Measurements from ENCODE around the gene S1PR3. TPM values are rescaled to one million over a fixed set of nuclear protein-coding genes. Genes with fewer than 3 reads are reported as not detected.
"Not testable (repeated sequence)": the region's sequence is repeated elsewhere in the genome, so short reads cannot be mapped to it uniquely, and the experiment has no call there.

Gene S1PR3
- 0.03 TPM for polyA plus RNA-seq (2012; ENCODE audit: low read depth, missing spikeins)

DNA sequence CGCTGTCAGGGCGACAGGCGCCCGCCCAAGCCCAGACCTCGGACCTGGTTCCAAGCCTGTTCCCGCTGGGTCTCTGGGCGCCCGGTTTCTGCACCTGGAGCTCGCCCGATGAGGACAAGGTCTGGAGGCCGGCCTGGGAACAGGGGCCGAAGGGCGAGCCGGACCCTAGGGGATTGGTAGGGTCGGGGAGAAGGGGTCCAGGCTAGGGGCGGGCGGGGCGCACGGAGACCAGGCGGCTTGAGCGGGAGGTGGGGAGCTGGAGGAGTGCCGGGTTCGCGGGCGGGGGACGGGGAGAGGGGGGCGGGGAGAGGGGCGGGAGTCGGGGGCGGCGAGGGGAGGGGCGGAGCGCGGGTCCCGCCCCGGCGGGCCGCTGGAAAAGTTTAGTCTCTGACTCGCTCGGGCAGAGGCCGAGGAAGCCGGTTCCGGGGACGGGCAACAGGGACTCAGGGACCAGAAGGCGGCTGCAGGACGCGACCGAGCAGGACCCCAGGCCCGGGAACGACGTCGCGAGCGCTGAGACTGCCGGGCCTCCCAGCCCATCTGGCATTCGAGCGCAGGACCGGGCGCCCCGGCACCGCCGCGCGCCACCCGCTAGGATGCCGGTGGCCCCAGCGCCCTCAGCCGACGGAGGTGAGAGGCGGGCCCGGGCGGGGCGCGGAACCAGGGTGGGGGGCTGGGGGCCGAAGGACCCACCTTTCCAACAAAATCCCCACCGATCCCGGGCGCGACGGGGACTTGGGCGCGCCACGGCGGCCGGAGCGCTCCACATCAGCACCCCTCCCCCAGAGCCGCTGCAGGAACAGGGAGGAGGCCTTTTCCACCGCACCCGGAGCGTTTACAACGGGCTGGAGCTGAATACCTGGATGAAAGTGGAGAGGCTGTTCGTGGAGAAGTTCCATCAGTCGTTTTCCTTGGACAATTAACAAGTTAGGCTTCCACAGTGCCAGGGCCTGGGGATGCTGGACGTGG, at the start of gene S1PR3:
S1PR3 (plus strand) TSS at position 403 of the 969 bp plus-strand sequence. CDS start 9,733 bp downstream, outside the sequence.
- FAIRE-seq (no peak), DNase-seq (ENCODE audit: insufficient read length, low spot score) (no peak)
- TF ChIP-seq SPI1 (IDR thresholded peaks at IDR 0.05; ENCODE audit: low read depth, low read length): no peak
- no peak for TF ChIP-seq POU2F2 (IDR thresholded peaks at IDR 0.05; ENCODE audit: low read depth, low read length)
- TF ChIP-seq PAX5 (IDR thresholded peaks at IDR 0.05; ENCODE audit: insufficient read depth, low read length, severe bottlenecking): no peak
- no peak for TF ChIP-seq POLR2A (IDR thresholded peaks at IDR 0.05; ENCODE audit: low read depth, low read length)
- TF ChIP-seq POLR2AphosphoS5 (IDR thresholded peaks at IDR 0.05; ENCODE audit: low read depth, low read length): no peak
- TF ChIP-seq TAF1 (IDR thresholded peaks at IDR 0.05; ENCODE audit: low read depth, low read length): no peak

- not testable (repeated sequence) for FAIRE-seq
These were observed 49.7 kb upstream of the S1PR3 start for GRCh38 chr9:88941586-88941985.

DNA sequence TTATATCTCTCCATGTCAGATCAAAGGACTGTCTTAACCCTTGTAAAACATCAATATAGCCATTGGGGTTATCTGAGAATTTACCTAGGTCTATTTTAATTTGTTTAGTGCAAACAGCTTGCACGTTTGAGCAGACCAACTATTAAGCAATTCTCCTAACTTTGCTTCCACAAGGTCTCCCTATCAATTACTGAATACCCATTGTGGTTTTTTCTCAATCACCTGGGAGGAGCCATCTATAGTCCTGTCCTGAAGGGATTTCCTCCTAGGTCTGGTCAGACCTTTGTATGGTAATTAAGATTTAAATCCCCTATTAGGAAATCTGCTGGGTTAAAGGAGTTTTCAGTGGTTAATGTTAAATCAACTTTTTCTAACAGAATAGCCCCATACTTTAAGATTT, 48.9 kb upstream of the S1PR3 start:
- no peak for TF ChIP-seq POLR2A (IDR thresholded peaks at IDR 0.05; ENCODE audit: low read depth, low read length)
- DNase-seq (ENCODE audit: insufficient read length, low spot score) (no peak), FAIRE-seq (no peak)

More at GRCh38 chr9:88941586-88941985, 49.7 kb upstream of the S1PR3 start:
- not testable (repeated sequence) for DNase-seq (ENCODE audit: insufficient read length, low spot score)

- no peak for FAIRE-seq
- no peak for TF ChIP-seq POLR2AphosphoS5 (IDR thresholded peaks at IDR 0.05; ENCODE audit: low read depth, low read length)
- TF ChIP-seq PAX5 (IDR thresholded peaks at IDR 0.05; ENCODE audit: insufficient read depth, low read length, severe bottlenecking): no peak
- no peak for TF ChIP-seq POLR2A (IDR thresholded peaks at IDR 0.05; ENCODE audit: low read depth, low read length)
- no peak for TF ChIP-seq TAF1 (IDR thresholded peaks at IDR 0.05; ENCODE audit: low read depth, low read length)
- no peak for TF ChIP-seq POU2F2 (IDR thresholded peaks at IDR 0.05; ENCODE audit: low read depth, low read length)
- TF ChIP-seq SPI1 (IDR thresholded peaks at IDR 0.05; ENCODE audit: low read depth, low read length): no peak
- DNase-seq (ENCODE audit: insufficient read length, low spot score): no peak
These were observed 45.5 kb upstream of the S1PR3 start for GRCh38 chr9:88945636-88946333.

DNA sequence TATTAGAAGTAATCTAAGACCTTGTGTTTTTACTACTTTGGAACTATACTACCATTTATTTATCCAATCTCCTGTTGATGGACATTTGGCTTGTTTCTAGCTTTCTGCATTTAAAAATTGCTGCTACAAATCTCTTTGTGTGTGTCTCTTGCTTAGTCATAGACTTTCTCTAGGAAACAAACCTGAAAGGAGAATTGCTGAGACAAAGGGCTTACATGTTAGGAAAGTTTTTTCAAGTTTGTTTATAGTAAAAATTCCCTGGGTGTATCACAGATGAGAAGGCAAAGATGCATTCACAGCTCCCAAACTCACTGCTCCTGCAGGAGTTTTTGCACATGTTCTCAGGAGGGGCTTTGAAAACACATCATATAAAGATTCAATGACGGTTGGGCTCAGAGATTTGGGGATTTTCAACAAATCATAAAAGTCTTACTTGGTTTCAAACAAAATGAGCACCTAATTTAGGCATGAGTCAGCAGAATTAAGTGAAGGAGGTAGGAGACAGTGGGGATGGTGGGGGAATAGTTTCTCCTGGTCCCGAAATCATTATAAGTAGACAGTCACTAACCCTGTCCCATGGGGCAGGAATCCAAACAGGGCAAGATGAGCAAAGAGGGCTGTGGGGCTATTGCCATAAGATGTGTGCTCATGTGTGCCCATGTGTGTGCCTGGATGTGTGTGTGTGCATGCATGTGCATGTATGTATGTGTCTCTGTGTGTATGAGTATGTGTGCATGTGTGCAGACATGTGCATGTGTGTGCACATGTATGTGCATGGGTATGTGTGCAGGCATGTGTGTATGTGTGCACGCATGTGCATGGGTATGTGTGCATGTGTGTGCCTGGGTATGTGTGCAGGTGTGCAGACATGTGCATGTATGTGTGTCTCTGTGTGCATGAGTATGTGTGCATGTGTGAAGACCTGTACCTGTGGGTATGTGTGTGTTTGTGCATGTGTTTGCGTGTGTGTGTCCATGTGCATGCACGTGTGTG, 43.4 kb upstream of the S1PR3 start:
- DNase-seq (ENCODE audit: insufficient read length, low spot score): no peak
- peak; percentile 72 for FAIRE-seq

GRCh38 chr9:88949425-88949824, 41.8 kb upstream of the S1PR3 start:
- DNase-seq (ENCODE audit: insufficient read length, low spot score) (no peak), FAIRE-seq (no peak)
- TF ChIP-seq PAX5 (IDR thresholded peaks at IDR 0.05; ENCODE audit: insufficient read depth, low read length, severe bottlenecking): no peak
- no peak for TF ChIP-seq POLR2AphosphoS5 (IDR thresholded peaks at IDR 0.05; ENCODE audit: low read depth, low read length)
- TF ChIP-seq TAF1 (IDR thresholded peaks at IDR 0.05; ENCODE audit: low read depth, low read length): no peak
- no peak for TF ChIP-seq SPI1 (IDR thresholded peaks at IDR 0.05; ENCODE audit: low read depth, low read length)
- TF ChIP-seq POU2F2 (IDR thresholded peaks at IDR 0.05; ENCODE audit: low read depth, low read length): no peak
- TF ChIP-seq POLR2A (IDR thresholded peaks at IDR 0.05; ENCODE audit: low read depth, low read length): no peak

More for the DNA sequence above, 43.4 kb upstream of the S1PR3 start:
- TF ChIP-seq SPI1 (IDR thresholded peaks at IDR 0.05; ENCODE audit: low read depth, low read length) (no peak), TAF1 (IDR thresholded peaks at IDR 0.05; ENCODE audit: low read depth, low read length) (no peak), POLR2A (IDR thresholded peaks at IDR 0.05; ENCODE audit: low read depth, low read length) (no peak), PAX5 (IDR thresholded peaks at IDR 0.05; ENCODE audit: insufficient read depth, low read length, severe bottlenecking) (no peak)

DNA sequence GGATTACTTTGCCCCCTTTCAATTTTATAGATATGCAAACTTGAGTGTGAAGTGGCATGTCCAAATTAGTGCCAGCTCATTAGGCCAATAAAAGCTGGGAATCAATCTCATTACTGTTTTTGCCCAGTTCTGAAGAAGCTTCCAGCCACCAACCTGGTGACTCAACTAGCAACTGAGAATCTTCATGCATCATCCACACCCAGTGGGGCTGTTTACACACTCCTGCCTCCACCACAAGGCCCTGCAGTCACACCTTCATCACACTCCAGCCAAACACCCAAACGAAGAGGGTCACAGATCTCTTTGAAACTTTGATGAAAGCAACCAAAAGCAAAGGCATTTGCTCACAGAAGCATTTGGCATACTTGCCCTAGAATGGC, 41.3 kb upstream of the S1PR3 start:
- DNase-seq (ENCODE audit: insufficient read length, low spot score) (no peak), FAIRE-seq (no peak)
- TF ChIP-seq SPI1 (IDR thresholded peaks at IDR 0.05; ENCODE audit: low read depth, low read length) (no peak), POU2F2 (IDR thresholded peaks at IDR 0.05; ENCODE audit: low read depth, low read length) (no peak), TAF1 (IDR thresholded peaks at IDR 0.05; ENCODE audit: low read depth, low read length) (no peak), POLR2A (IDR thresholded peaks at IDR 0.05; ENCODE audit: low read depth, low read length) (no peak), PAX5 (IDR thresholded peaks at IDR 0.05; ENCODE audit: insufficient read depth, low read length, severe bottlenecking) (no peak), POLR2AphosphoS5 (IDR thresholded peaks at IDR 0.05; ENCODE audit: low read depth, low read length) (no peak)

DNA sequence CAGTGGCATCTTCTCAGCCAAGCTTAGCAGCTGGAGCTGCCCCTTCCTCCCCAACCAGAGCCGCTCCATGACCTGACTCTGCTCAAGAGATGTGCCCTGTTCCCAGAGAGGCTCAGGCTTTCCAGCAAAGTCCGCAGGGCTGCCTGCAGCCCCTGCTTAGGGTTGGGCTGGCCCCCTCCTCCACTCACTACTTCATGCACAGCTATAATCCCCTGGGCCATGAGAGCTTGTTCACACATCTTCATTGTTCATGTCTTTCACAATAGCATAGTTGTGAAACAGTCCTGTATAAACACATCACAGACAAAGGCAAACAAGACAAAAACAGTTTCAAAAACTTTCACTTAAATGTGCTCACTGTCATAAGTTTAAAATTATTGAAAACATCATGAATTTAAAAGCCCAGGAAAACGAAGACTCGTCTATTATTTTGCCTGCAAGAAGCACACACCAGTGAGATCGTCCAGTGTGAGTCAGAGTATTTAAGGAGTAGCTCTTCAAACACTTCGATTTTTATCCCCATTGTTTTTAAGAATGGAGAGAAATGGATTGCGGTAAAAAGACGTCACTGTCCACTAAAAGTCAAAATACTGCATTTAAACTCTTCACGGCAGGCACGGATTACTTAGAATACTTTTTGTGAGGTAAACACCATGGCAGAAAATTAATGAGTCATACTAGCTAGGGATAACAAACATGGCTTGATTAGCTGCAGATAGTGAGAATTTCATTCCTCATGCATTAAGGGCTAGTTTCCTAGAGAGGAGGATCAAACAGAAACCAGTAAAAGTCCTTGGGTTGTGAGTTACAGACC, 40.7 kb upstream of the S1PR3 start:
- TF ChIP-seq TAF1 (IDR thresholded peaks at IDR 0.05; ENCODE audit: low read depth, low read length) (no peak), POU2F2 (IDR thresholded peaks at IDR 0.05; ENCODE audit: low read depth, low read length) (no peak), POLR2AphosphoS5 (IDR thresholded peaks at IDR 0.05; ENCODE audit: low read depth, low read length) (no peak), SPI1 (IDR thresholded peaks at IDR 0.05; ENCODE audit: low read depth, low read length) (no peak), POLR2A (IDR thresholded peaks at IDR 0.05; ENCODE audit: low read depth, low read length) (no peak), PAX5 (IDR thresholded peaks at IDR 0.05; ENCODE audit: insufficient read depth, low read length, severe bottlenecking) (no peak)
- DNase-seq (ENCODE audit: insufficient read length, low spot score): no peak
- FAIRE-seq: no peak
